ENCODE measurements around the gene BRD9.

DNA sequence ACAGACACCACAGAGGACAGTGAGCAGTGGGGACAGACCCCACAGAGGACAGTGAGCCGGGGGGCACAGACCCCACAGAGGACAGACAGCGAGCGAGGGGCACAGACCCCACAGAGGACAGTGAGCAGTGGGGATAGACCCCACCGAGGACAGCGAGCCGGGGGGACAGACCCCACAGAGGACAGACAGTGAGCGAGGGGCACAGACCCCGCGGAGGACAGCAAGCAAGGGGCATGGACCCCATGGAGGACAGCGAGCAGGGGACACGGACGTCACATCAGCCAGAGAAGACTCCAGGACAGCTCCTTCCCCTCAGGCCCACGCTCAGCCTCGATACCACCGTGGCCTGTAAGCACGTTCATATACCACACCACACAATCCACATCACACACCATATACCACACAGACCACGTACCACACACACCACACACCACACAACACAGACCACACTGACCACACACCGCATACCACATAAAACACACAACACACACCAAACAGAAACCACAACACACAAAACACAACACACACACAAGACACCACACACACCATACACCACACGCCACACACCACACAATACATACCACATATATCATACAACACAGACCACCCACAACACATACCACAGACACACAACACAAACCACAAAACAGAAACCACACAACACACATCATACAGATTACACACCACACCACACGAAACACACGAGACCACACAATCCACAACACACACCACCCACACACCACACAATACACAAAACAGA, 36.6 kb downstream of the BRD9 start:
- TF ChIP-seq, protein P1, sequence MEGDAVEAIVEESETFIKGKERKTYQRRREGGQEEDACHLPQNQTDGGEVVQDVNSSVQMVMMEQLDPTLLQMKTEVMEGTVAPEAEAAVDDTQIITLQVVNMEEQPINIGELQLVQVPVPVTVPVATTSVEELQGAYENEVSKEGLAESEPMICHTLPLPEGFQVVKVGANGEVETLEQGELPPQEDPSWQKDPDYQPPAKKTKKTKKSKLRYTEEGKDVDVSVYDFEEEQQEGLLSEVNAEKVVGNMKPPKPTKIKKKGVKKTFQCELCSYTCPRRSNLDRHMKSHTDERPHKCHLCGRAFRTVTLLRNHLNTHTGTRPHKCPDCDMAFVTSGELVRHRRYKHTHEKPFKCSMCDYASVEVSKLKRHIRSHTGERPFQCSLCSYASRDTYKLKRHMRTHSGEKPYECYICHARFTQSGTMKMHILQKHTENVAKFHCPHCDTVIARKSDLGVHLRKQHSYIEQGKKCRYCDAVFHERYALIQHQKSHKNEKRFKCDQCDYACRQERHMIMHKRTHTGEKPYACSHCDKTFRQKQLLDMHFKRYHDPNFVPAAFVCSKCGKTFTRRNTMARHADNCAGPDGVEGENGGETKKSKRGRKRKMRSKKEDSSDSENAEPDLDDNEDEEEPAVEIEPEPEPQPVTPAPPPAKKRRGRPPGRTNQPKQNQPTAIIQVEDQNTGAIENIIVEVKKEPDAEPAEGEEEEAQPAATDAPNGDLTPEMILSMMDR (conservative IDR thresholded peaks at IDR 0.05 in 1 of 2, IDR thresholded peaks at IDR 0.05 in 1 of 2; ENCODE audit: extremely low read depth in 1 of 2, insufficient read depth in 1 of 2, low read depth in 1 of 2, low read length in 2 of 2) = no peak
- no peak for TF ChIP-seq EZH2 (IDR thresholded peaks at IDR 0.05; ENCODE audit: borderline replicate concordance, low read length)

Data from mammary epithelial cell (primary cell).